ENCODE measurements around the gene CX3CL1. TPM values are rescaled to one million over a fixed set of nuclear protein-coding genes. Genes with fewer than 3 reads are reported as not detected.
A peak's percentile ranks its signal among the peaks of the same experiment; 100 is the strongest.

Gene CX3CL1
- total and polyA plus RNA-seq, 2 of the 13 experiments (the other 11 are each of a cell fraction or from before 2014, with no cell fraction given): 57.3 to 60.8 TPM

DNA sequence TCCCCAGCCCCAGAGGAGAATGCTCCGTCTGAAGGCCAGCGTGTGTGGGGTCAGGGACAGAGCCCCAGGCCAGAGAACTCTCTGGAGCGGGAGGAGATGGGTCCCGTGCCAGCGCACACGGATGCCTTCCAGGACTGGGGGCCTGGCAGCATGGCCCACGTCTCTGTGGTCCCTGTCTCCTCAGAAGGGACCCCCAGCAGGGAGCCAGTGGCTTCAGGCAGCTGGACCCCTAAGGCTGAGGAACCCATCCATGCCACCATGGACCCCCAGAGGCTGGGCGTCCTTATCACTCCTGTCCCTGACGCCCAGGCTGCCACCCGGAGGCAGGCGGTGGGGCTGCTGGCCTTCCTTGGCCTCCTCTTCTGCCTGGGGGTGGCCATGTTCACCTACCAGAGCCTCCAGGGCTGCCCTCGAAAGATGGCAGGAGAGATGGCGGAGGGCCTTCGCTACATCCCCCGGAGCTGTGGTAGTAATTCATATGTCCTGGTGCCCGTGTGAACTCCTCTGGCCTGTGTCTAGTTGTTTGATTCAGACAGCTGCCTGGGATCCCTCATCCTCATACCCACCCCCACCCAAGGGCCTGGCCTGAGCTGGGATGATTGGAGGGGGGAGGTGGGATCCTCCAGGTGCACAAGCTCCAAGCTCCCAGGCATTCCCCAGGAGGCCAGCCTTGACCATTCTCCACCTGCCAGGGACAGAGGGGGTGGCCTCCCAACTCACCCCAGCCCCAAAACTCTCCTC, 10.4 kb downstream of the CX3CL1 start (continued):
- no peak for TF ChIP-seq PAXIP1 (CRISPR knock-in tag; conservative IDR thresholded peaks at IDR 0.05)
- TF ChIP-seq, protein P1, sequence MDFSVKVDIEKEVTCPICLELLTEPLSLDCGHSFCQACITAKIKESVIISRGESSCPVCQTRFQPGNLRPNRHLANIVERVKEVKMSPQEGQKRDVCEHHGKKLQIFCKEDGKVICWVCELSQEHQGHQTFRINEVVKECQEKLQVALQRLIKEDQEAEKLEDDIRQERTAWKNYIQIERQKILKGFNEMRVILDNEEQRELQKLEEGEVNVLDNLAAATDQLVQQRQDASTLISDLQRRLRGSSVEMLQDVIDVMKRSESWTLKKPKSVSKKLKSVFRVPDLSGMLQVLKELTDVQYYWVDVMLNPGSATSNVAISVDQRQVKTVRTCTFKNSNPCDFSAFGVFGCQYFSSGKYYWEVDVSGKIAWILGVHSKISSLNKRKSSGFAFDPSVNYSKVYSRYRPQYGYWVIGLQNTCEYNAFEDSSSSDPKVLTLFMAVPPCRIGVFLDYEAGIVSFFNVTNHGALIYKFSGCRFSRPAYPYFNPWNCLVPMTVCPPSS (IDR thresholded peaks at IDR 0.05): no peak
- TF ChIP-seq, protein P2, sequence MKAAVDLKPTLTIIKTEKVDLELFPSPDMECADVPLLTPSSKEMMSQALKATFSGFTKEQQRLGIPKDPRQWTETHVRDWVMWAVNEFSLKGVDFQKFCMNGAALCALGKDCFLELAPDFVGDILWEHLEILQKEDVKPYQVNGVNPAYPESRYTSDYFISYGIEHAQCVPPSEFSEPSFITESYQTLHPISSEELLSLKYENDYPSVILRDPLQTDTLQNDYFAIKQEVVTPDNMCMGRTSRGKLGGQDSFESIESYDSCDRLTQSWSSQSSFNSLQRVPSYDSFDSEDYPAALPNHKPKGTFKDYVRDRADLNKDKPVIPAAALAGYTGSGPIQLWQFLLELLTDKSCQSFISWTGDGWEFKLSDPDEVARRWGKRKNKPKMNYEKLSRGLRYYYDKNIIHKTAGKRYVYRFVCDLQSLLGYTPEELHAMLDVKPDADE (CRISPR knock-in tag; IDR thresholded peaks at IDR 0.05): no peak
- TF ChIP-seq ATF1 (CRISPR knock-in tag; IDR thresholded peaks at IDR 0.05): no peak
- TF ChIP-seq HHEX (CRISPR knock-in tag; IDR thresholded peaks at IDR 0.05): no peak
- TF ChIP-seq ZNF615 (CRISPR knock-in tag; IDR thresholded peaks at IDR 0.05; ENCODE audit: borderline replicate concordance): no peak
- no peak for TF ChIP-seq ZNF768 (CRISPR knock-in tag; IDR thresholded peaks at IDR 0.05)
- 0 out of 2 replicates have a peak, but pooled peaks have one; percentile 24 for TF ChIP-seq PATZ1 (CRISPR knock-in tag; IDR thresholded peaks at IDR 0.05)
- peak; percentile 73 for TF ChIP-seq RAD21 (CRISPR knock-in tag; IDR thresholded peaks at IDR 0.05)
- no peak for TF ChIP-seq ZNF639 (CRISPR knock-in tag; conservative IDR thresholded peaks at IDR 0.05)
- no peak for TF ChIP-seq IKZF4 (CRISPR knock-in tag; IDR thresholded peaks at IDR 0.05; ENCODE audit: borderline replicate concordance, low read depth, not compliant biosample characterization)
- TF ChIP-seq AKNA (CRISPR knock-in tag; IDR thresholded peaks at IDR 0.05; ENCODE audit: borderline replicate concordance): no peak
- no peak for TF ChIP-seq ZNF557 (CRISPR knock-in tag; IDR thresholded peaks at IDR 0.05)
- TF ChIP-seq SP2 (CRISPR knock-in tag; IDR thresholded peaks at IDR 0.05): no peak

Measured in HepG2 (cell line).